Measurements from ENCODE around the gene YIF1A. TPM values are rescaled to one million over a fixed set of nuclear protein-coding genes. Genes with fewer than 3 reads are reported as not detected.

Gene YIF1A
- total RNA-seq, 1 experiment from 2014 or later: 81.8 TPM

GRCh38 chr11:66293777-66294625, 5.1 kb upstream of the YIF1A start:
- ChIA-PET CTCF (no interaction called here), POLR2A (ENCODE audit: unreplicated experiment) (no interaction called here)
- H3K36me3 ChIP-seq (ENCODE audit: low read depth): no peaks in the 10 kb centered on the region
- H3K9me3 ChIP-seq (ENCODE audit: insufficient read depth, low read depth): no peaks in the 10 kb centered on the region
- intact Hi-C loops (cut with micrococcal nuclease; ENCODE audit: unreplicated experiment): no loop called here
- H3K79me2 ChIP-seq (ENCODE audit: low read depth): no peaks in the 10 kb centered on the region
- H3K27ac ChIP-seq: no peak overlapping the region
- peaks cover 11% of the 10 kb centered on the region; the same call in 1 of the 2 replicates for H3K27me3 ChIP-seq (ENCODE audit: insufficient read depth, low read depth)
- H3K4me2 ChIP-seq: no peak overlapping the region
- TF ChIP-seq CTCF (conservative IDR thresholded peaks at IDR 0.05) (no peak), EZH2 (IDR thresholded peaks at IDR 0.05; ENCODE audit: low read depth) (no peak)
- H2AFZ ChIP-seq: no peak overlapping the region
- no peaks in the 10 kb centered on the region for H4K20me1 ChIP-seq (ENCODE audit: insufficient read depth)
- peaks cover 11% of the 10 kb centered on the region for H3K4me1 ChIP-seq (replicated peaks; ENCODE audit: insufficient read depth)
- H3K4me3 ChIP-seq: no peak overlapping the region
- no peak for DNase-seq
- peaks cover 20% of the 10 kb centered on the region for H3F3A ChIP-seq (ENCODE audit: insufficient read depth, low read depth)
- BruUV-seq (replicated peaks): no TSS peak
- no peaks in the 10 kb centered on the region for H3K9me2 ChIP-seq (ENCODE audit: insufficient read depth)

- peaks cover 10% of the 10 kb centered on the region; the same call in 1 of the 2 replicates for H3K27me3 ChIP-seq (ENCODE audit: insufficient read depth, low read depth)
- H3K4me3 ChIP-seq: no peak overlapping the region
- no peak for TF ChIP-seq EZH2 (IDR thresholded peaks at IDR 0.05; ENCODE audit: low read depth)
- TF ChIP-seq CTCF (conservative IDR thresholded peaks at IDR 0.05): no peak
- no peaks in the 10 kb centered on the region for H3K9me3 ChIP-seq (ENCODE audit: insufficient read depth, low read depth)
- peaks cover 20% of the 10 kb centered on the region for H3F3A ChIP-seq (ENCODE audit: insufficient read depth, low read depth)
- no peak overlapping the region for H3K4me2 ChIP-seq
- POLR2A ChIA-PET (ENCODE audit: unreplicated experiment): no interaction called here
- intact Hi-C loops (cut with micrococcal nuclease; ENCODE audit: unreplicated experiment): no loop called here
- no TSS peak for BruUV-seq (replicated peaks)
- no peak overlapping the region for H2AFZ ChIP-seq
- no peak overlapping the region for H3K27ac ChIP-seq
- CTCF ChIA-PET: no interaction called here
- DNase-seq: no peak
- H3K36me3 ChIP-seq (ENCODE audit: low read depth): no peaks in the 10 kb centered on the region
- H3K79me2 ChIP-seq (ENCODE audit: low read depth): peaks cover 4% of the 10 kb centered on the region
- peaks cover 11% of the 10 kb centered on the region for H3K4me1 ChIP-seq (replicated peaks; ENCODE audit: insufficient read depth)
- H3K9me2 ChIP-seq (ENCODE audit: insufficient read depth): no peaks in the 10 kb centered on the region
- no peaks in the 10 kb centered on the region for H4K20me1 ChIP-seq (ENCODE audit: insufficient read depth)
These were observed 4.4 kb upstream of the YIF1A start for GRCh38 chr11:66293352-66293751.

- BruUV-seq (replicated peaks): no TSS peak
These were observed 3.8 kb upstream of the YIF1A start for GRCh38 chr11:66292543-66293332.

More at GRCh38 chr11:66292543-66293332, 3.8 kb upstream of the YIF1A start:
- intact Hi-C loops (cut with micrococcal nuclease; ENCODE audit: unreplicated experiment): no loop called here
- Histone ChIP-seq H3K27me3 (ENCODE audit: insufficient read depth, low read depth) (0 out of 2 replicates have a peak, but pooled peaks cover 6% of the 10 kb centered on the region), H3F3A (ENCODE audit: insufficient read depth, low read depth) (peaks cover 20% of the 10 kb centered on the region), H3K4me3 (no peak overlapping the region), H3K79me2 (ENCODE audit: low read depth) (peaks cover 10% of the 10 kb centered on the region), H2AFZ (no peak overlapping the region), H4K20me1 (ENCODE audit: insufficient read depth) (no peaks in the 10 kb centered on the region), H3K9me3 (ENCODE audit: insufficient read depth, low read depth) (no peaks in the 10 kb centered on the region), H3K4me1 (replicated peaks; ENCODE audit: insufficient read depth) (peaks cover 15% of the 10 kb centered on the region), H3K9me2 (ENCODE audit: insufficient read depth) (no peaks in the 10 kb centered on the region), H3K27ac (no peak overlapping the region), H3K4me2 (no peak overlapping the region), H3K36me3 (ENCODE audit: low read depth) (no peaks in the 10 kb centered on the region)
- TF ChIP-seq CTCF (conservative IDR thresholded peaks at IDR 0.05) (no peak), EZH2 (IDR thresholded peaks at IDR 0.05; ENCODE audit: low read depth) (no peak)
- ChIA-PET CTCF (no interaction called here), POLR2A (ENCODE audit: unreplicated experiment) (no interaction called here)
- no peak for DNase-seq
